Esophagus (tissue), 2 donors: ENCODE results near the gene KRT13. TPM values are rescaled to one million over a fixed set of nuclear protein-coding genes. Genes with fewer than 3 reads are reported as not detected.
A peak's percentile ranks its signal among the peaks of the same experiment; 100 is the strongest.

ENCODE experiments used
- H3K27ac ChIP-seq, 2 donors: one replicate each; pipeline ENCODE4 v1.5.1; 2013; ENCODE audit warnings: low read depth in 2 of 2, mild to moderate bottlenecking in 2 of 2, inconsistent platforms in 1 of 2, low read length in 1 of 2, moderate library complexity in 1 of 2
- H3K27me3 ChIP-seq, 2 donors: one replicate each; pipeline ENCODE4 v1.6.1; 2013; ENCODE audit warnings: low read length in 2 of 2, control low read depth in 1 of 2, mild to moderate bottlenecking in 1 of 2; ENCODE audit not compliant: insufficient read depth in 2 of 2, control insufficient read depth in 1 of 2
- H3K36me3 ChIP-seq, 2 donors: one replicate each; pipeline ENCODE4 v1.6.1; 2013; ENCODE audit warnings: low read length in 1 of 2; ENCODE audit not compliant: control insufficient read depth in 2 of 2, insufficient read depth in 2 of 2
- H3K4me1 ChIP-seq, 2 donors: one replicate each; pipeline ENCODE4 v1.6.1; 2013; ENCODE audit warnings: low read length in 1 of 2; ENCODE audit not compliant: control insufficient read depth in 2 of 2, insufficient read depth in 2 of 2
- H3K4me3 ChIP-seq, 2 donors: one replicate each; pipeline ENCODE4 v1.5.1; 2013; ENCODE audit warnings: low read length in 2 of 2, mild to moderate bottlenecking in 2 of 2, low read depth in 1 of 2, moderate library complexity in 1 of 2
- H3K9me3 ChIP-seq, 2 donors: one replicate each; pipeline ENCODE4 v1.6.1; 2013; ENCODE audit warnings: mild to moderate bottlenecking in 2 of 2, low read depth in 1 of 2, low read length in 1 of 2, moderate library complexity in 1 of 2; ENCODE audit not compliant: control insufficient read depth in 2 of 2, insufficient read depth in 1 of 2
- WGBS, 2 donors: extraction: QIAGEN DNeasy Blood & Tissue Kit; methylation state at CpG; one replicate each; pipeline ENCODE4 v1.1.7; 2013; 5-methylcytosine and 5-hydroxymethylcytosine counted together
- polyA plus RNA-seq, 2 donors: library from polyadenylated mRNA; stranded (reverse); fragments of 200-250 nt; gene quantifications; one replicate each; pipeline ENCODE4 v1.2.3, GENCODE V29; 2013
- donor health status: healthy with polysubstance abuse.
- donor health status: Bipolar disorder and iron deficiency.

The KRT13 gene
- polyA plus RNA-seq, 2 donors = 46,015 to 60,858 TPM

GRCh38 chr17:41539071-41539492 lies 33.7 kb upstream of the KRT13 start:
- peaks cover 2 to 12% of the 10 kb centered on the region in 2 donors for H3K4me1 ChIP-seq
- 52 to 70% methylated on average over 5 of the region's 5 CpGs for WGBS, 2 donors
- no peaks in the 10 kb centered on the region for H3K27me3 ChIP-seq
- no peaks in the 10 kb centered on the region for H3K36me3 ChIP-seq
- peaks cover 0 to 2% of the 10 kb centered on the region in 2 donors for H3K9me3 ChIP-seq
- H3K27ac ChIP-seq = no peak overlapping the region
- H3K4me3 ChIP-seq = no peak overlapping the region

DNA sequence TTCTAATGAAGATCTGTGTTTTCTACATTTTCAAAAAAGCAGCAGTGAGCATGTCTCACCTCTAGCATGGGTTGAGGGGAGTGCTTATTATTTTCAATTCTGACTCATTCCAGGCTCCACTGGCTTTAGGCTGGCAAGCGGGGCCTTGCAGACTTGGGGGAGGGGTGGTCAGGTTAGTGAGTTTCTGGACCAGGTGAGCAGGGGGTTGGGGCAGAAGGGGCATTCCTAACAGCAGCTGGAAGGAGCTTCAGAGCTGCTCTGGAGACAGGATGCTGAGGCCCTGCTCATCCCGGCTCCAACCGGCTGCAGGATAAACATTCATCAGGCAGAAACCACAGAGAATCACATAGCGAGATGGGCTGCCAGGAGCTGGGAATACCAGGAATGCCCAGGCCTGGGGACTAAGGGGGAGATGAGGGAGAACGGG lies 33.2 kb upstream of the KRT13 start:
- H3K27me3 ChIP-seq = no peaks in the 10 kb centered on the region
- H3K27ac ChIP-seq = no peak overlapping the region
- H3K4me3 ChIP-seq = no peak overlapping the region
- peaks cover 2 to 12% of the 10 kb centered on the region in 2 donors for H3K4me1 ChIP-seq
- no peaks in the 10 kb centered on the region for H3K36me3 ChIP-seq
- peaks cover 0 to 2% of the 10 kb centered on the region in 2 donors for H3K9me3 ChIP-seq
- WGBS, 2 donors = 49 to 70% methylated on average over 5 of the region's 5 CpGs

GRCh38 chr17:41537990-41538389 lies 32.6 kb upstream of the KRT13 start:
- H3K4me3 ChIP-seq = no peak overlapping the region
- peaks cover 2 to 12% of the 10 kb centered on the region in 2 donors for H3K4me1 ChIP-seq
- H3K27ac ChIP-seq = no peak overlapping the region
- H3K36me3 ChIP-seq = no peaks in the 10 kb centered on the region
- H3K27me3 ChIP-seq = no peaks in the 10 kb centered on the region
- peaks cover 0 to 2% of the 10 kb centered on the region in 2 donors for H3K9me3 ChIP-seq
- 60 to 72% methylated on average over 9 of the region's 9 CpGs for WGBS, 2 donors

DNA sequence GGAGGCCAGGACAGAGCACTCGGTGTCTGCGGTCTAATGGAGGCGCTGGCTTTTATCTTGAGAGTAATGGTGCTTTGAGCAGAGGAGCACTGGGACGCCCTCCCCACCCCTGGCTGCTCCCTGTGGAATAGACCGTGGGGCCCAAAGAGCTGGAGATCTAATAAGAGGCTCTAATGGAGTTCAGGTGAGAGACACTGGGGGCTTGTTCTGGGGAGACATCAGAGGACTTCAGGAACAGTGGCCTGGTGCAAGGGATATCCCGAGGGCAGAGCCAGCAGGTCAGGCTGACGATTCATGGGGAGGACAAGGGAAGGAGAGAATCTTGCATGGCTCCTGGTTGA lies 32.2 kb upstream of the KRT13 start:
- Histone ChIP-seq H3K36me3 (no peaks in the 10 kb centered on the region), H3K27ac (no peak overlapping the region), H3K27me3 (no peaks in the 10 kb centered on the region), H3K4me3 (no peak overlapping the region), H3K4me1 (peaks cover 2 to 12% of the 10 kb centered on the region in 2 donors), H3K9me3 (peaks cover 0 to 2% of the 10 kb centered on the region in 2 donors)
- 79 to 82% methylated on average over 7 of the region's 7 CpGs for WGBS, 2 donors

DNA sequence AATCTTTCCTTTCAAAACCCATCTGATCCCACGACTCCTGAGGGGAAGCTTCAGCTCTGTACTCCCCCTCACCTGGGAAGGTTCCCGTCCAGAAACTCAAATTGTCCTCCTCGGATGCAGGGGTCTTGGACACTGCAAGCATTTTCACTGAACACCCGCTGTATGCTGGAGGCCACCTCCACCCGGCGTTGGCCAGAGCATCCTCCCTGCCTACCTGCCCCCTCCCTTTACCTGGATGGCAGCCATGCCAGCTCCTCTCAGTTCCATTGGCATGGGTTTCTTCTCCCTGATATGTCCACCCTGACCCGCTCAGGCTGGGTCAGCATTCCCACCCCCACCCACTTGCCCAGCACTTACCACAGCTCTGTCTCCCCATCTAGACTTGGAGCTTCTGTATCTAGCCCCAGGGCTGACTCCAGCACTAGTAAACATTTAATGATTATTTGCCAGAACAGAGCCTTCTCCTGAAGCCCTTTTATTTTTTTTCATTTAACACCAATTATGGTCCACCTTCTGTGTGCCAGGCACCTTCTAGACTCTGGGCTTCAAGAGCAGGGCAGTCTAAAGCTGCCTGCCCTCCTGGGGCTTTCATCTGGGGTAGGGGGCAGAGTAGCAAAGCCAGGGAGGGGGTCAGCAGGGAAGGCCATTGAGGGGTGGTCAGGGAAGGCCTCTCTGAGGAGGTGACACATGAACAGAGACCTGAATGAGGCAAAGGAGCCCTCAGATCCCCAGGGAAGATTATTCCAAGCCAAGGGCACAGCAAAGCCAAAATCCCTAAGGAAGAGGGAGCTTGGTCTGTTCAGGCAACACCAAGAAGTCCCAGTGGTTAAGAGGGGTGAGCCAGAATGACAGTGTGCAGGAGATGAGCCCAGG lies 31.6 kb upstream of the KRT13 start:
- Histone ChIP-seq H3K36me3 (no peaks in the 10 kb centered on the region), H3K27me3 (no peaks in the 10 kb centered on the region), H3K9me3 (peaks cover 0 to 2% of the 10 kb centered on the region in 2 donors), H3K27ac (no peak overlapping the region), H3K4me3 (no peak overlapping the region), H3K4me1 (peaks cover 2 to 12% of the 10 kb centered on the region in 2 donors)
- WGBS, 2 donors = 80 to 88% methylated on average over 7 of the region's 7 CpGs

GRCh38 chr17:41535764-41536481 lies 30.5 kb upstream of the KRT13 start:
- WGBS, 2 donors = 59 to 63% methylated on average over 15 of the region's 15 CpGs
- H3K27ac ChIP-seq = no peak overlapping the region
- H3K4me3 ChIP-seq = no peak overlapping the region
- no peaks in the 10 kb centered on the region for H3K36me3 ChIP-seq
- no peaks in the 10 kb centered on the region for H3K27me3 ChIP-seq
- peaks cover 0 to 2% of the 10 kb centered on the region in 2 donors for H3K9me3 ChIP-seq
- H3K4me1 ChIP-seq = peaks cover 2 to 12% of the 10 kb centered on the region in 2 donors

GRCh38 chr17:41534899-41535546 lies 29.6 kb upstream of the KRT13 start:
- Histone ChIP-seq H3K27ac (no peak overlapping the region), H3K4me1 (peaks cover 2 to 12% of the 10 kb centered on the region in 2 donors), H3K36me3 (no peaks in the 10 kb centered on the region), H3K9me3 (peaks cover 0 to 2% of the 10 kb centered on the region in 2 donors), H3K27me3 (no peaks in the 10 kb centered on the region), H3K4me3 (no peak overlapping the region)
- 77 to 85% methylated on average over 7 of the region's 7 CpGs for WGBS, 2 donors

GRCh38 chr17:41533613-41534012 lies 28.2 kb upstream of the KRT13 start:
- H3K27ac ChIP-seq = no peak overlapping the region
- H3K4me3 ChIP-seq = no peak overlapping the region
- WGBS, 2 donors = 81 to 85% methylated on average over 7 of the region's 7 CpGs
- no peaks in the 10 kb centered on the region for H3K36me3 ChIP-seq
- peaks cover 0 to 2% of the 10 kb centered on the region in 2 donors for H3K9me3 ChIP-seq
- no peaks in the 10 kb centered on the region for H3K27me3 ChIP-seq
- peaks cover 2 to 16% of the 10 kb centered on the region in 2 donors for H3K4me1 ChIP-seq

DNA sequence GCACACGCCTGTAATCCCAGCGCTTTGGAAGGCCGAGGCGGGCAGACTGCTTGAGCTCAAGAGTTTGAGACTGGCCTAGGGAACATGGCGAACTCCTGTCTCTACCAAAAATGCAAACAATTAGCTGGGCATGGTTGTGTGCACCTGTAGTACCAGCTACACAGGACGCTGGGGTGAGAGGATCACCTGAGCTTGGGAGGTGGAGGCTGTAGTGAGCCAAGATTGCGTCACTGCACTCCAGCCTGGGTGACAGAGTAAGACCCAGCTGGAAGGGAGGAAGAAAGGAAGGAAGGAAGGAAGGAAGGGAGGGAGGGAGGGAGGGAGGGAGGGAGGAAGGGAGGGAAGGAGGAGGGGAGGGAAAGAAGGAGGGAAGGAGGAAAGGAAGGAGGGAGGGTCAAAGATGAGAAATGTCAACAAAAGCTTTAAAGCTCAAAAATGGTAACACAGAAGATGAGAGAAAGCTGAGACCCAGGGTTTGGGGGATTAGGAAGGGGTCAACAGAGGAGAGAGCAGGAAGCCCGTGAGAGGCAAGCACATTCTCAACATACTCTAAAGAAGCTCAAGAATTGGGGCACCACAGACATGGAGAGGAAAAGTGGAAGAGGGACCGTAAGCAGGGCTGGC lies 27.6 kb upstream of the KRT13 start:
- Histone ChIP-seq H3K27me3 (no peaks in the 10 kb centered on the region), H3K36me3 (no peaks in the 10 kb centered on the region), H3K4me1 (peaks cover 2 to 17% of the 10 kb centered on the region in 2 donors), H3K4me3 (no peak overlapping the region), H3K27ac (peak overlapping the region in 1 of 2 donors; percentile 43), H3K9me3 (peaks cover 0 to 2% of the 10 kb centered on the region in 2 donors)
- WGBS, 2 donors = 74 to 76% methylated on average over 9 of the region's 9 CpGs
